Central memory CD8-positive, alpha-beta T cell (primary cell): ENCODE results near the gene CSNK1G1.
A peak's percentile ranks its signal among the peaks of the same experiment; 100 is the strongest.

Source experiments
- ATAC-seq: fragments of 150-1000 bp; cut with Tn5 transposase; replicated peaks from 2 replicates; pipeline ENCODE4 v1.10.0; 2022; ENCODE audit warnings: mild to moderate bottlenecking, moderate FRiP score, moderate number of reproducible peaks; ENCODE audit not compliant: poor library complexity, severe bottlenecking; ENCODE audit errors: extremely low read depth
- DNase-seq, 2 donors: peaks; one replicate each; pipeline ENCODE4 v3.0.0; 2021; ENCODE audit warnings: low spot score in 2 of 2
- H3K27ac Mint-ChIP-seq: one replicate; pipeline ENCODE4 v1.8.0; 2022; ENCODE audit warnings: low read depth, mild to moderate bottlenecking, moderate library complexity, mixed read lengths
- H3K27me3 Mint-ChIP-seq: one replicate; pipeline ENCODE4 v1.8.0; 2022; ENCODE audit warnings: mixed read lengths
- H3K36me3 Mint-ChIP-seq: one replicate; pipeline ENCODE4 v1.8.0; 2022; ENCODE audit warnings: mild to moderate bottlenecking, moderate library complexity, mixed read lengths; ENCODE audit not compliant: insufficient read depth
- H3K4me1 Mint-ChIP-seq: one replicate; pipeline ENCODE4 v1.8.0; 2022; ENCODE audit warnings: mixed read lengths
- H3K4me3 Mint-ChIP-seq: one replicate; pipeline ENCODE4 v1.8.0; 2022; ENCODE audit warnings: mild to moderate bottlenecking, moderate library complexity, mixed read lengths
- H3K9me3 Mint-ChIP-seq: one replicate; pipeline ENCODE4 v1.8.0; 2022; ENCODE audit warnings: mixed read lengths

CSNK1G1 gene

GRCh38 chr15:64149424-64149823 lies 206.5 kb downstream of the CSNK1G1 start:
- H3K27me3 Mint-ChIP-seq: peaks cover 19% of the 10 kb centered on the region
- peak overlapping the region; percentile 44 for H3K4me3 Mint-ChIP-seq
- no peaks in the 10 kb centered on the region for H3K9me3 Mint-ChIP-seq
- no peak for DNase-seq
- peaks cover 32% of the 10 kb centered on the region for H3K4me1 Mint-ChIP-seq
- no peak for ATAC-seq
- H3K27ac Mint-ChIP-seq: no peak overlapping the region
- peaks cover 12% of the 10 kb centered on the region for H3K36me3 Mint-ChIP-seq

GRCh38 chr15:64148581-64148980 lies 207.4 kb downstream of the CSNK1G1 start:
- Mint-ChIP-seq H3K9me3 (no peaks in the 10 kb centered on the region), H3K4me3 (no peak overlapping the region), H3K27me3 (peaks cover 16% of the 10 kb centered on the region), H3K36me3 (peaks cover 7% of the 10 kb centered on the region), H3K27ac (no peak overlapping the region), H3K4me1 (peaks cover 28% of the 10 kb centered on the region)
- ATAC-seq (no peak), DNase-seq (no peak)

- no peaks in the 10 kb centered on the region for H3K9me3 Mint-ChIP-seq
- ATAC-seq (no peak), DNase-seq (no peak)
- peaks cover 7% of the 10 kb centered on the region for H3K36me3 Mint-ChIP-seq
- peaks cover 24% of the 10 kb centered on the region for H3K4me1 Mint-ChIP-seq
- H3K4me3 Mint-ChIP-seq: no peak overlapping the region
- H3K27me3 Mint-ChIP-seq: peaks cover 12% of the 10 kb centered on the region
- H3K27ac Mint-ChIP-seq: no peak overlapping the region
Measured at GRCh38 chr15:64148168-64148567, 207.8 kb downstream of the CSNK1G1 start.

- H3K36me3 Mint-ChIP-seq: peaks cover 10% of the 10 kb centered on the region
- no peak overlapping the region for H3K27ac Mint-ChIP-seq
- peaks cover 9% of the 10 kb centered on the region for H3K27me3 Mint-ChIP-seq
- H3K9me3 Mint-ChIP-seq: no peaks in the 10 kb centered on the region
- H3K4me3 Mint-ChIP-seq: no peak overlapping the region
- ATAC-seq (no peak), DNase-seq (no peak)
- peaks cover 17% of the 10 kb centered on the region for H3K4me1 Mint-ChIP-seq
Measured at GRCh38 chr15:64146885-64147681, 208.9 kb downstream of the CSNK1G1 start.

- H3K27me3 Mint-ChIP-seq: peaks cover 9% of the 10 kb centered on the region
- H3K4me1 Mint-ChIP-seq: peaks cover 17% of the 10 kb centered on the region
- H3K36me3 Mint-ChIP-seq: peaks cover 10% of the 10 kb centered on the region
- no peak overlapping the region for H3K27ac Mint-ChIP-seq
- ATAC-seq (no peak), DNase-seq (no peak)
- H3K9me3 Mint-ChIP-seq: no peaks in the 10 kb centered on the region
- H3K4me3 Mint-ChIP-seq: no peak overlapping the region
Measured at GRCh38 chr15:64146520-64146884, 209.5 kb downstream of the CSNK1G1 start.

GRCh38 chr15:64146041-64146440 lies 209.9 kb downstream of the CSNK1G1 start:
- peaks cover 6% of the 10 kb centered on the region for H3K27me3 Mint-ChIP-seq
- H3K4me3 Mint-ChIP-seq: no peak overlapping the region
- DNase-seq: no peak
- no peak for ATAC-seq
- peaks cover 15% of the 10 kb centered on the region for H3K4me1 Mint-ChIP-seq
- no peaks in the 10 kb centered on the region for H3K9me3 Mint-ChIP-seq
- peaks cover 10% of the 10 kb centered on the region for H3K36me3 Mint-ChIP-seq
- H3K27ac Mint-ChIP-seq: no peak overlapping the region

- DNase-seq (no peak), ATAC-seq (no peak)
- Mint-ChIP-seq H3K27me3 (no peaks in the 10 kb centered on the region), H3K27ac (no peak overlapping the region), H3K4me1 (peaks cover 5% of the 10 kb centered on the region), H3K36me3 (peaks cover 14% of the 10 kb centered on the region), H3K4me3 (no peak overlapping the region), H3K9me3 (no peaks in the 10 kb centered on the region)
Measured at GRCh38 chr15:64144565-64145281, 211.2 kb downstream of the CSNK1G1 start.

- Mint-ChIP-seq H3K27ac (no peak overlapping the region), H3K4me1 (no peaks in the 10 kb centered on the region), H3K9me3 (no peaks in the 10 kb centered on the region), H3K27me3 (no peaks in the 10 kb centered on the region), H3K36me3 (peaks cover 12% of the 10 kb centered on the region), H3K4me3 (no peak overlapping the region)
- DNase-seq (no peak), ATAC-seq (no peak)
Measured at GRCh38 chr15:64144192-64144564, 211.8 kb downstream of the CSNK1G1 start.

GRCh38 chr15:64143276-64143675 lies 212.7 kb downstream of the CSNK1G1 start:
- Mint-ChIP-seq H3K27ac (no peak overlapping the region), H3K9me3 (no peaks in the 10 kb centered on the region), H3K4me1 (no peaks in the 10 kb centered on the region), H3K4me3 (no peak overlapping the region), H3K27me3 (no peaks in the 10 kb centered on the region), H3K36me3 (peaks cover 14% of the 10 kb centered on the region)
- DNase-seq (no peak), ATAC-seq (no peak)

- DNase-seq (no peak), ATAC-seq (no peak)
- Mint-ChIP-seq H3K36me3 (peaks cover 20% of the 10 kb centered on the region), H3K4me3 (no peak overlapping the region), H3K27ac (no peak overlapping the region), H3K27me3 (no peaks in the 10 kb centered on the region), H3K9me3 (no peaks in the 10 kb centered on the region), H3K4me1 (no peaks in the 10 kb centered on the region)
Measured at GRCh38 chr15:64141798-64142512, 214.0 kb downstream of the CSNK1G1 start.

GRCh38 chr15:64138331-64138941 lies 217.5 kb downstream of the CSNK1G1 start:
- ATAC-seq: no peak
- Mint-ChIP-seq H3K27me3 (no peaks in the 10 kb centered on the region), H3K4me1 (no peaks in the 10 kb centered on the region), H3K27ac (no peak overlapping the region), H3K4me3 (no peak overlapping the region), H3K36me3 (peaks cover 45% of the 10 kb centered on the region), H3K9me3 (no peaks in the 10 kb centered on the region)
- DNase-seq: no peak

GRCh38 chr15:64137226-64137833 lies 218.6 kb downstream of the CSNK1G1 start:
- ATAC-seq (no peak), DNase-seq (no peak)

More at GRCh38 chr15:64137226-64137833, 218.6 kb downstream of the CSNK1G1 start:
- H3K4me1 Mint-ChIP-seq: no peaks in the 10 kb centered on the region
- H3K9me3 Mint-ChIP-seq: no peaks in the 10 kb centered on the region
- no peak overlapping the region for H3K4me3 Mint-ChIP-seq
- no peaks in the 10 kb centered on the region for H3K27me3 Mint-ChIP-seq
- H3K36me3 Mint-ChIP-seq: peaks cover 51% of the 10 kb centered on the region
- no peak overlapping the region for H3K27ac Mint-ChIP-seq
